Measurements from ENCODE around the gene CAMK1D.

The CAMK1D gene

GRCh38 chr10:12780634-12781601 is 431.6 kb downstream of the CAMK1D start:
- Histone ChIP-seq H3K27me3 (ENCODE audit: control insufficient read depth in 1 of 2, insufficient read depth in 2 of 2, low read length in 2 of 2) (no peaks in the 10 kb centered on the region), H3K36me3 (ENCODE audit: insufficient read depth, low read length) (no peaks in the 10 kb centered on the region), H3K4me1 (ENCODE audit: insufficient read depth, low read length) (peaks cover 10% of the 10 kb centered on the region), H3K4me3 (ENCODE audit: low read depth in 1 of 2, low read length in 2 of 2) (no peak overlapping the region), H3K9me3 (ENCODE audit: low read length) (no peaks in the 10 kb centered on the region), H3K27ac (ENCODE audit: low read depth, low read length) (no peak overlapping the region), H3K9ac (ENCODE audit: low read length) (no peak overlapping the region)

GRCh38 chr10:12781976-12782375 is 432.6 kb downstream of the CAMK1D start:
- Histone ChIP-seq H3K27me3 (ENCODE audit: control insufficient read depth in 1 of 2, insufficient read depth in 2 of 2, low read length in 2 of 2) (no peaks in the 10 kb centered on the region), H3K4me3 (ENCODE audit: low read depth in 1 of 2, low read length in 2 of 2) (no peak overlapping the region), H3K9ac (ENCODE audit: low read length) (no peak overlapping the region), H3K4me1 (ENCODE audit: insufficient read depth, low read length) (peaks cover 10% of the 10 kb centered on the region), H3K9me3 (ENCODE audit: low read length) (no peaks in the 10 kb centered on the region), H3K36me3 (ENCODE audit: insufficient read depth, low read length) (no peaks in the 10 kb centered on the region), H3K27ac (ENCODE audit: low read depth, low read length) (no peak overlapping the region)

DNA sequence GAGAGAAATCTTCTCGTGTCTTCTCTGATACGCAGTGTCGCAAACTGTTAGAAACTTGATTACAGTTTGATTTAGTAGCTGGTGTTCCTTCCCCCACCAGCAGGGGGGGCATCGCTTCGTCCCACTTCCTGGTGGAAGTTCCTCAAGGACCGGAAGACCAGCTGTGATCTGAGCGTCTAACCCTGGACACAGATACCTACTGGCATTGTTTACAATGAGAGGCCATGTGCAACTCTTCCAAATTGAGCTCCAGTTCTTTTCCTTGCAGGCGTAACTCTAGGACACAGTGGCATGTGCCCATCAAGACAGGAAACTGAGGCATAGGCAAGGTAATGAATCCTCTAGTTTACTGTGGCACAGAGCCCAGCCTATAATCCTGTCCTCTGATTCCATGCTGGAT is 433.2 kb downstream of the CAMK1D start:
- H3K27ac ChIP-seq (ENCODE audit: low read depth, low read length): no peak overlapping the region
- no peaks in the 10 kb centered on the region for H3K9me3 ChIP-seq (ENCODE audit: low read length)
- no peaks in the 10 kb centered on the region for H3K36me3 ChIP-seq (ENCODE audit: insufficient read depth, low read length)
- peaks cover 10% of the 10 kb centered on the region for H3K4me1 ChIP-seq (ENCODE audit: insufficient read depth, low read length)
- no peak overlapping the region for H3K9ac ChIP-seq (ENCODE audit: low read length)
- H3K27me3 ChIP-seq (ENCODE audit: control insufficient read depth in 1 of 2, insufficient read depth in 2 of 2, low read length in 2 of 2): no peaks in the 10 kb centered on the region
- H3K4me3 ChIP-seq (ENCODE audit: low read depth in 1 of 2, low read length in 2 of 2): no peak overlapping the region

- H3K9ac ChIP-seq (ENCODE audit: low read length): no peak overlapping the region
- no peaks in the 10 kb centered on the region for H3K9me3 ChIP-seq (ENCODE audit: low read length)
- H3K27me3 ChIP-seq (ENCODE audit: control insufficient read depth in 1 of 2, insufficient read depth in 2 of 2, low read length in 2 of 2): no peaks in the 10 kb centered on the region
- no peaks in the 10 kb centered on the region for H3K36me3 ChIP-seq (ENCODE audit: insufficient read depth, low read length)
- H3K27ac ChIP-seq (ENCODE audit: low read depth, low read length): no peak overlapping the region
- no peak overlapping the region for H3K4me3 ChIP-seq (ENCODE audit: low read depth in 1 of 2, low read length in 2 of 2)
- H3K4me1 ChIP-seq (ENCODE audit: insufficient read depth, low read length): peaks cover 10% of the 10 kb centered on the region
Observed at GRCh38 chr10:12783293-12783692, 433.9 kb downstream of the CAMK1D start.

GRCh38 chr10:12784646-12785045 is 435.3 kb downstream of the CAMK1D start:
- no peaks in the 10 kb centered on the region for H3K27me3 ChIP-seq (ENCODE audit: control insufficient read depth in 1 of 2, insufficient read depth in 2 of 2, low read length in 2 of 2)
- H3K9me3 ChIP-seq (ENCODE audit: low read length): no peaks in the 10 kb centered on the region
- no peak overlapping the region for H3K4me3 ChIP-seq (ENCODE audit: low read depth in 1 of 2, low read length in 2 of 2)
- no peaks in the 10 kb centered on the region for H3K36me3 ChIP-seq (ENCODE audit: insufficient read depth, low read length)
- H3K27ac ChIP-seq (ENCODE audit: low read depth, low read length): no peak overlapping the region
- H3K9ac ChIP-seq (ENCODE audit: low read length): no peak overlapping the region
- peaks cover 10% of the 10 kb centered on the region for H3K4me1 ChIP-seq (ENCODE audit: insufficient read depth, low read length)

DNA sequence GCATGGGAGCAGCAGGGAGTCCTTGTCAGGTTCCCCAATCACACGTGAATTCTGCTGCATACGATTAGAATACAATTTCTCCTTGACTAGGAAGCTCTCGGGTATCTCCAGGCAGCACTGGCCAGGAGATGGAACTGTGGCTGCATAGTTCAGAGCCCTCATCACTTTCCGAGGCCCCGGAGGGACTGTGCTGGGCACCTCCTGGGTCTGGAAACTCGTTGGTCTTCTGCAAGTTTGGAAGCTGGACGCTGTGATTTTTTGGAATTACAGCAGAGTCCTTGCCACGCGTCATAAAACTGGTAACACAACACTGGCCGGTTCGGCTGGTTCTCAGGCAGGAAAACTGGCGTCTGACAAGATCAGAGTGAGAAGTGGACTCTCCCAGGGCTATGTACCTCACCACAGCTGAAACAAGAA is 436.1 kb downstream of the CAMK1D start:
- Histone ChIP-seq H3K9me3 (ENCODE audit: low read length) (no peaks in the 10 kb centered on the region), H3K9ac (ENCODE audit: low read length) (no peak overlapping the region), H3K36me3 (ENCODE audit: insufficient read depth, low read length) (no peaks in the 10 kb centered on the region), H3K27ac (ENCODE audit: low read depth, low read length) (no peak overlapping the region), H3K4me1 (ENCODE audit: insufficient read depth, low read length) (peaks cover 10% of the 10 kb centered on the region), H3K4me3 (ENCODE audit: low read depth in 1 of 2, low read length in 2 of 2) (no peak overlapping the region), H3K27me3 (ENCODE audit: control insufficient read depth in 1 of 2, insufficient read depth in 2 of 2, low read length in 2 of 2) (no peaks in the 10 kb centered on the region)

DNA sequence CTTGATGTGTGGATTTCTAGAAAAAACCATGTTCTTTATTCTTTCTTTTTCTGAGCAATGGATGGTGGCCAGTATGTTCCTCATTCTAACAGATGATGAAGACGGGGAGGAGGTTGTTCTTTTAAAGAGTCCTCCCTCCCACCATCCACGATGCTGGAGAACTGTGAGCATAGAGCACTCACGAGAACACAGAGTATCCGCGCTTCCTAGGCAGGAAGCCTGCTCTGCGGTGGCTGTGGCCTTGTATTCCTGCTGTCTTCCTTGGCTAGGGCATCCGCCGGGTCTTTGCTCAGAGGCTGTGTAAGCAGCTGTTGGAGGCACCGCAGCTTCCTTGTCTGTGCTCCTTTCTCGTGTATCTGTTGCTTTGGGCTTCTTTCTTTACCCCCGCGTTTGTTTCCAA is 437.9 kb downstream of the CAMK1D start:
- peaks cover 5% of the 10 kb centered on the region for H3K4me1 ChIP-seq (ENCODE audit: insufficient read depth, low read length)
- no peaks in the 10 kb centered on the region for H3K36me3 ChIP-seq (ENCODE audit: insufficient read depth, low read length)
- no peak overlapping the region for H3K4me3 ChIP-seq (ENCODE audit: low read depth in 1 of 2, low read length in 2 of 2)
- H3K27me3 ChIP-seq (ENCODE audit: control insufficient read depth in 1 of 2, insufficient read depth in 2 of 2, low read length in 2 of 2): no peaks in the 10 kb centered on the region
- no peaks in the 10 kb centered on the region for H3K9me3 ChIP-seq (ENCODE audit: low read length)
- no peak overlapping the region for H3K9ac ChIP-seq (ENCODE audit: low read length)
- H3K27ac ChIP-seq (ENCODE audit: low read depth, low read length): no peak overlapping the region

DNA sequence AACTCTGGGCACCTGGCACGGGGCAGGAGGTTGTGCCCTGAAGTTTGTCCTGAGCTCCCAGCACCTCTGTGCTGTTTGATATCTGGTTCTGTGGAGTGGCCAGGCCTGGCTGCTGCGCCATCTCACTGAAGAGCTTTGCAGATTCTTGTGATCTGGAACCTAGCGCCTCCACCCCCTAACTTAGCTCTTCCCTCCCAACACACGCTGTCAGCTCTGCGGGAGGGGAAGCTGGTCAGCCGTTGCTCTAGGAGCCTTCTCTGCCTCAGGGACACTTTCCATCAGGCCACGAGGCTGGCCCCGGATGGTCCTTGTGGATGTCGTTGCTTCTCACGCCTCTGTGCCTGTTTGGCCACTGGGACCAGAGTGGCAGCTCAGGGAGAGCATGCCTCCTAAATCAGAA is 438.9 kb downstream of the CAMK1D start:
- Histone ChIP-seq H3K36me3 (ENCODE audit: insufficient read depth, low read length) (no peaks in the 10 kb centered on the region), H3K9ac (ENCODE audit: low read length) (no peak overlapping the region), H3K4me1 (ENCODE audit: insufficient read depth, low read length) (no peaks in the 10 kb centered on the region), H3K27me3 (ENCODE audit: control insufficient read depth in 1 of 2, insufficient read depth in 2 of 2, low read length in 2 of 2) (no peaks in the 10 kb centered on the region), H3K27ac (ENCODE audit: low read depth, low read length) (no peak overlapping the region), H3K9me3 (ENCODE audit: low read length) (no peaks in the 10 kb centered on the region), H3K4me3 (ENCODE audit: low read depth in 1 of 2, low read length in 2 of 2) (no peak overlapping the region)

GRCh38 chr10:12790270-12790669 is 440.9 kb downstream of the CAMK1D start:
- Histone ChIP-seq H3K4me3 (ENCODE audit: low read depth in 1 of 2, low read length in 2 of 2) (no peak overlapping the region), H3K27me3 (ENCODE audit: control insufficient read depth in 1 of 2, insufficient read depth in 2 of 2, low read length in 2 of 2) (no peaks in the 10 kb centered on the region), H3K9ac (ENCODE audit: low read length) (no peak overlapping the region), H3K9me3 (ENCODE audit: low read length) (no peaks in the 10 kb centered on the region), H3K4me1 (ENCODE audit: insufficient read depth, low read length) (no peaks in the 10 kb centered on the region), H3K36me3 (ENCODE audit: insufficient read depth, low read length) (no peaks in the 10 kb centered on the region), H3K27ac (ENCODE audit: low read depth, low read length) (no peak overlapping the region)

DNA sequence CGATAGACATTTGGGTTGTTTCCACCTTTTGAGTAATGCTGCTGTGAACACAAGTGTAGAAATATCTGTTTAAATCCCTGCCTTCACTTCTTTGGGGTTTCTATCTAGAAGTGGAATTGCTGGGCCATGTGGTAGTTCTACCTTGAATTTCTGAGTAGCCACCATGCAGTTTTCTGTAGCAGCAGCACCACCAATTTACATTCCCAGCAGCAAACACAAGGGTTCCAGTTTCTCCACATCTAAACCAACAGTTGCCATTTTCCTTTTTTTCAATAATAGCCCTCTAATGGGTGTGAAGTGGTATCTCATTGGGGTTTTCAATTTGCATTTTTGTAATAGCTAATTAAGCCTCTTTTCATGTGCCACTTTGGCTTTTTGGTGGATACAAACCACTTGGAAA is 442.4 kb downstream of the CAMK1D start:
- Histone ChIP-seq H3K27ac (ENCODE audit: low read depth, low read length) (no peak overlapping the region), H3K36me3 (ENCODE audit: insufficient read depth, low read length) (no peaks in the 10 kb centered on the region), H3K27me3 (ENCODE audit: control insufficient read depth in 1 of 2, insufficient read depth in 2 of 2, low read length in 2 of 2) (no peaks in the 10 kb centered on the region), H3K9me3 (ENCODE audit: low read length) (no peaks in the 10 kb centered on the region), H3K4me1 (ENCODE audit: insufficient read depth, low read length) (no peaks in the 10 kb centered on the region), H3K4me3 (ENCODE audit: low read depth in 1 of 2, low read length in 2 of 2) (no peak overlapping the region), H3K9ac (ENCODE audit: low read length) (no peak overlapping the region)

GRCh38 chr10:12792889-12793556 is 443.7 kb downstream of the CAMK1D start:
- Histone ChIP-seq H3K9me3 (ENCODE audit: low read length) (no peaks in the 10 kb centered on the region), H3K27ac (ENCODE audit: low read depth, low read length) (no peak overlapping the region), H3K27me3 (ENCODE audit: control insufficient read depth in 1 of 2, insufficient read depth in 2 of 2, low read length in 2 of 2) (no peaks in the 10 kb centered on the region), H3K9ac (ENCODE audit: low read length) (no peak overlapping the region), H3K36me3 (ENCODE audit: insufficient read depth, low read length) (no peaks in the 10 kb centered on the region), H3K4me1 (ENCODE audit: insufficient read depth, low read length) (no peaks in the 10 kb centered on the region), H3K4me3 (ENCODE audit: low read depth in 1 of 2, low read length in 2 of 2) (no peak overlapping the region)

All from muscle layer of colon (tissue), 2 donors.